Thoracic aorta (tissue), 2 donors: ENCODE results near the gene ATF7. TPM values are rescaled to one million over a fixed set of nuclear protein-coding genes. Genes with fewer than 3 reads are reported as not detected.
A peak's percentile ranks its signal among the peaks of the same experiment; 100 is the strongest.

Experiments
- ATAC-seq: fragments of 150-250 bp; one replicate; pipeline ENCODE4 v1.8.0; 2017; ENCODE audit warnings: low read depth; ENCODE audit not compliant: insufficient number of reproducible peaks, low FRiP score
- DNase-seq: peaks from one replicate; pipeline ENCODE4 v3.0.0-alpha.2; 2020; ENCODE audit warnings: low spot score
- H3K27ac ChIP-seq, 2 donors: fragments of 200-600 bp; sonication (generic); 1 replicate in 1 of 2; 2 replicates in 1 of 2; pipeline ENCODE4 v1.5.1; 2016; ENCODE audit warnings: mild to moderate bottlenecking in 2 of 2, moderate library complexity in 2 of 2
- H3K27me3 ChIP-seq: fragments of 200-600 bp; sonication (generic); replicated peaks from 2 replicates; pipeline ENCODE4 v1.6.0; 2016; ENCODE audit warnings: mild to moderate bottlenecking; ENCODE audit not compliant: insufficient read depth
- H3K36me3 ChIP-seq: fragments of 200-600 bp; sonication (generic); one replicate; pipeline ENCODE4 v1.5.1; 2016
- H3K4me1 ChIP-seq, 2 donors: fragments of 200-600 bp; sonication (generic); 1 replicate in 1 of 2; 2 replicates in 1 of 2; pipeline versions ENCODE4 v1.5.1 to v1.6.0; 2016; ENCODE audit warnings: low read depth in 2 of 2, mild to moderate bottlenecking in 1 of 2; ENCODE audit not compliant: control insufficient read depth in 1 of 2
- H3K4me3 ChIP-seq: fragments of 200-600 bp; sonication (generic); 2 replicates; pipeline ENCODE4 v1.5.1; 2016; ENCODE audit warnings: mild to moderate bottlenecking
- H3K9me3 ChIP-seq: fragments of 200-600 bp; sonication (generic); 2 replicates; pipeline ENCODE4 v1.5.1; 2016
- total RNA-seq, 2 donors: library from RNA; depleted of rRNA; stranded (reverse); fragments of >200 nt; gene quantifications; one replicate each; pipeline versions ENCODE4 v1.1.0 to v1.2.3, GENCODE V29; 2016
- TF ChIP-seq, protein P1 (sequence below): fragments of 200-600 bp; sonication (generic); IDR thresholded peaks from one replicate; pipeline ENCODE4 v1.5.1; 2019; ENCODE audit warnings: antibody characterized with exemption

Gene ATF7
- total RNA-seq, 2 donors from 2014 or later, result 24.4 to 82.1 TPM

DNA sequence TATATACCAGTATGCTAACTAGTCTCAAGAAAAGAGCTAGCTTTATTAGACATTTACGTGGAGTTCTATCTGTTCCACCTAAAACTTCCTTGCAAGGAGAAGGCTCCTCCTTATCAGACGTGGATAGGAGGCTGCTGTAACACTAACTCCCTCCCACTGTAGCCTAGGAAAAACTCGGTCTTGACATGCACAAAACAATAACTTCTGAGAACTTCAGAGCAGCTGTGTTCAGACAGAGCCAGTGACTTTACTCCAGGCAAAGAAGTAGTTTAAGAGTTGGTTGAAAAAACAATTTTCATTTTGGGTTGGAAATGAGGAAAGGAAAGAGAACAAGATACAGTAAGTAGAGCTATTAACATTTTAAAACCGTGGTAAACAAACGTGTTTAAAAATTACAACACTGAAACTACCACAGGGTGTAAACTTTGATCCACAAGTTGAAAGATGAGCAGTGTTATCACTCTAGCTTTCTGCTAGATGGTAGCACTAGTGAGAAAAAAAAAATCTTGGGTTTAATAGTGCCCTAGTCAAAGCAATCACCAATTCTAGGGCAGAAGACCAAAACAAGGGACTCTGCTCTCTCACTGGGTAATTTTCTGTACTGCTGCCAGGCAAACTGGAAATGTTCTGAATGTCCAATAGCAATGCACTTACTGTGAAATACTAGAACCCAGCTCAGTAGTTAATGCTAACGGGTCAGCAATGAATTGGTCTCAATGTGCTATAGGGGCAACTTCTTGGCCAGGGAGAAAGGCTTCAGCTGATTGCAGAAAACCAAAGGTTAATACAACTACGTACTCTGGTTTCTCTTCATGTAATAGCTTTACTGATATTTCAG is 2.4 kb downstream of the ATF7 start:
- DNase-seq, result no peak
- no peak for ATAC-seq
- Histone ChIP-seq H3K27ac (peak overlapping the region; percentile 4 to 91), H3K4me3 (peak overlapping the region; percentile 83), H3K4me1 (peaks cover 31 to 44% of the 10 kb centered on the region in 2 donors), H3K27me3 (no peaks in the 10 kb centered on the region), H3K36me3 (no peaks in the 10 kb centered on the region), H3K9me3 (no peaks in the 10 kb centered on the region)
- TF ChIP-seq, protein P1, sequence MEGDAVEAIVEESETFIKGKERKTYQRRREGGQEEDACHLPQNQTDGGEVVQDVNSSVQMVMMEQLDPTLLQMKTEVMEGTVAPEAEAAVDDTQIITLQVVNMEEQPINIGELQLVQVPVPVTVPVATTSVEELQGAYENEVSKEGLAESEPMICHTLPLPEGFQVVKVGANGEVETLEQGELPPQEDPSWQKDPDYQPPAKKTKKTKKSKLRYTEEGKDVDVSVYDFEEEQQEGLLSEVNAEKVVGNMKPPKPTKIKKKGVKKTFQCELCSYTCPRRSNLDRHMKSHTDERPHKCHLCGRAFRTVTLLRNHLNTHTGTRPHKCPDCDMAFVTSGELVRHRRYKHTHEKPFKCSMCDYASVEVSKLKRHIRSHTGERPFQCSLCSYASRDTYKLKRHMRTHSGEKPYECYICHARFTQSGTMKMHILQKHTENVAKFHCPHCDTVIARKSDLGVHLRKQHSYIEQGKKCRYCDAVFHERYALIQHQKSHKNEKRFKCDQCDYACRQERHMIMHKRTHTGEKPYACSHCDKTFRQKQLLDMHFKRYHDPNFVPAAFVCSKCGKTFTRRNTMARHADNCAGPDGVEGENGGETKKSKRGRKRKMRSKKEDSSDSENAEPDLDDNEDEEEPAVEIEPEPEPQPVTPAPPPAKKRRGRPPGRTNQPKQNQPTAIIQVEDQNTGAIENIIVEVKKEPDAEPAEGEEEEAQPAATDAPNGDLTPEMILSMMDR, result no peak

- Histone ChIP-seq H3K36me3 (no peaks in the 10 kb centered on the region), H3K27me3 (no peaks in the 10 kb centered on the region), H3K9me3 (no peaks in the 10 kb centered on the region), H3K4me1 (peaks cover 36 to 55% of the 10 kb centered on the region in 2 donors), H3K27ac (peak overlapping the region; percentile 13 to 91), H3K4me3 (no peak overlapping the region)
- DNase-seq, result no peak
- no peak for ATAC-seq
- TF ChIP-seq, protein P1, result no peak
Observed at GRCh38 chr12:53622724-53623123, 3.5 kb downstream of the ATF7 start.

GRCh38 chr12:53618275-53618674 is 7.9 kb downstream of the ATF7 start:
- no peak for DNase-seq
- H3K27me3 ChIP-seq, result no peaks in the 10 kb centered on the region
- no peak for ATAC-seq
- H3K4me3 ChIP-seq, result peak overlapping the region; percentile 68
- TF ChIP-seq, protein P1, result no peak
- H3K4me1 ChIP-seq, result peaks cover 43 to 77% of the 10 kb centered on the region in 2 donors
- H3K36me3 ChIP-seq, result peaks cover 4% of the 10 kb centered on the region
- H3K9me3 ChIP-seq, result no peaks in the 10 kb centered on the region
- peak overlapping the region; percentile 25 to 63 for H3K27ac ChIP-seq

DNA sequence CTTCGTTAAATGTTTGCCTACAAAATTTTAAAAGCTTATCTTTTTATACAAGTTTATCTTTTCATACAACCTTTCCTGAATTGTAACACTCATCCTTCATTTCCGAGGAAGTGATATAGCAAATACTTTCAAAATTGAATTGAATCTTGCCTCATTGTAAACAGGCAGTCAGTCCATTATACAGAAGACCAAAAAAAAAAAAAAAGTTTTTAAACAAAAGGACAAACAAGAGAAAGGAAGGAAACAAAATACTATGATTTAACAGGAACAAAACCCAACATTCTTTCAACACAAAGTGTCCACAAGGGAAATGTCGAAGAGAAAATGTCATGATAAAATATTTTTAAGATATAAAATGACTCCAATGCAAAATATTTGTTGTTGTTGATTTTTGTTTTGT is 8.5 kb downstream of the ATF7 start:
- no peaks in the 10 kb centered on the region for H3K9me3 ChIP-seq
- ATAC-seq (no peak), DNase-seq (no peak)
- H3K4me1 ChIP-seq, result peaks cover 38 to 75% of the 10 kb centered on the region in 2 donors
- peak overlapping the region; percentile 68 for H3K4me3 ChIP-seq
- peaks cover 4% of the 10 kb centered on the region for H3K36me3 ChIP-seq
- H3K27ac ChIP-seq, result peak overlapping the region; percentile 42 to 63
- TF ChIP-seq, protein P1, result no peak
- no peaks in the 10 kb centered on the region for H3K27me3 ChIP-seq

GRCh38 chr12:53616950-53617349 is 9.2 kb downstream of the ATF7 start:
- Histone ChIP-seq H3K4me3 (peak overlapping the region; percentile 68), H3K27ac (peak overlapping the region; percentile 42 to 63), H3K4me1 (peaks cover 34 to 73% of the 10 kb centered on the region in 2 donors), H3K36me3 (peaks cover 4% of the 10 kb centered on the region), H3K27me3 (no peaks in the 10 kb centered on the region), H3K9me3 (no peaks in the 10 kb centered on the region)
- TF ChIP-seq, protein P1, result no peak
- DNase-seq, result no peak
- no peak for ATAC-seq
